NT2/D1 (cell line): ENCODE data around the gene OPRD1.
"Not testable (repeated sequence)": the region's sequence is repeated elsewhere in the genome, so short reads cannot be mapped to it uniquely, and the experiment has no call there.

ENCODE experiments used
- DNase-seq: peaks from one replicate; pipeline ENCODE4 v3.0.0-alpha.2; 2011; ENCODE audit warnings: low read depth, low spot score
- H3K27me3 ChIP-seq: 2 replicates; pipeline ENCODE4 v1.6.0; 2011; ENCODE audit warnings: mild to moderate bottlenecking; ENCODE audit not compliant: insufficient read length, insufficient read depth
- H3K36me3 ChIP-seq: 2 replicates; pipeline ENCODE4 v1.6.1; 2011; ENCODE audit warnings: mild to moderate bottlenecking, low read length, mixed read lengths; ENCODE audit not compliant: insufficient read depth, insufficient read length
- H3K4me1 ChIP-seq: 2 replicates; pipeline ENCODE4 v1.5.1; 2011; ENCODE audit not compliant: insufficient read depth, insufficient read length
- H3K4me3 ChIP-seq: 2 replicates; pipeline ENCODE4 v1.5.1; 2011; ENCODE audit warnings: low read depth; ENCODE audit not compliant: insufficient read length
- H3K9ac ChIP-seq: 2 replicates; pipeline ENCODE4 v1.6.0; 2011; ENCODE audit warnings: low read depth; ENCODE audit not compliant: insufficient read length
- H3K9me3 ChIP-seq: 2 replicates; pipeline ENCODE4 v1.5.1; 2011; ENCODE audit warnings: mild to moderate bottlenecking, low read length; ENCODE audit not compliant: insufficient read depth
- SUZ12 ChIP-seq: IDR thresholded peaks from 2 replicates; pipeline ENCODE4 v1.6.1; 2011; ENCODE audit not compliant: insufficient read length, insufficient read depth; ENCODE audit errors: extremely low read depth
- YY1 ChIP-seq: IDR thresholded peaks from 2 replicates; pipeline ENCODE4 v1.6.1; 2011; ENCODE audit not compliant: insufficient read length, insufficient read depth
- ZNF274 ChIP-seq: IDR thresholded peaks from 2 replicates; pipeline ENCODE4 v1.6.1; 2011; ENCODE audit warnings: mild to moderate bottlenecking, low read depth, low read length

OPRD1 gene

GRCh38 chr1:28862571-28863403 is 50.8 kb downstream of the OPRD1 start:
- H3K4me3 ChIP-seq, result no peak overlapping the region
- H3K36me3 ChIP-seq, result peaks cover 17% of the 10 kb centered on the region
- no peak for DNase-seq
- H3K27me3 ChIP-seq, result no peaks in the 10 kb centered on the region
- H3K4me1 ChIP-seq, result peaks cover 7% of the 10 kb centered on the region
- no peak overlapping the region for H3K9ac ChIP-seq
- H3K9me3 ChIP-seq, result no peaks in the 10 kb centered on the region
- TF ChIP-seq YY1 (no peak), SUZ12 (no peak), ZNF274 (no peak)

- TF ChIP-seq SUZ12 (no peak), YY1 (no peak), ZNF274 (no peak)
- Histone ChIP-seq H3K4me3 (no peak overlapping the region), H3K4me1 (peaks cover 7% of the 10 kb centered on the region), H3K36me3 (peaks cover 8% of the 10 kb centered on the region), H3K27me3 (no peaks in the 10 kb centered on the region), H3K9ac (peak overlapping the region; percentile 15), H3K9me3 (no peaks in the 10 kb centered on the region)
- DNase-seq, result no peak
Observed at GRCh38 chr1:28864695-28865094, 52.7 kb downstream of the OPRD1 start.

DNA sequence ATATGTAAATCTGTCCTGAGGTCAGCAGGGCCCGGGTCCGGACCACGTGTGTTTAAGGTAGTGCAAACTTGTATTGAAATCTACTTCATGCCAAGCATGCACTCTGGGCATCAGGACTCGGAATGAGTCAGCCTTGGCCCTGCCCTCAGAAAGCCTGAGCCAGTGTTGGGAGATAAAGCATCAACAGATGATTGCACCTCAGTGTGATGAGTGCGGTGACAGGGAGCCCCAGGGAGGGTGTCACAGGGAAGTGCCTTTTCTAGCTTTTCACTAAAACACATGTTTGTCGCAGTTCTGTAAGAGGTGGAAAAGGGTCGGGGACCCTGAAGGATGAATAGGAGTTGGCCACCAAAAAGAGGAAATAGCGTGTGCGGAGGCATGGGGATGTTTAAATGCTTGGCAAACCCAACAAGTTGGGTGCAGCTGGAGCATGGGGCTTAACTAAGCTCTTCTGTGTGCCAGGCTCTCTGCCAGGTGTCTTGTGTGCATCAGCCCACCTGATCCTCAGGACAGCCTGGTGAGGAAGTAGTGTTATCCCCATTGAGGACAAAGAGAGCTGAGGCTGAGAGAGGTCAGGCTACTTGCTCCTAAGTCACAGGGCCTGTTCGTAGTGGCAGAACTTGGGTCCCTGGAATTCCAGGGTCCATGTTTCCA is 54.2 kb downstream of the OPRD1 start:
- no peak for DNase-seq
- peaks cover 7% of the 10 kb centered on the region for H3K36me3 ChIP-seq
- no peak overlapping the region for H3K4me3 ChIP-seq
- no peak overlapping the region for H3K9ac ChIP-seq
- TF ChIP-seq SUZ12 (no peak), ZNF274 (no peak), YY1 (no peak)
- no peaks in the 10 kb centered on the region for H3K9me3 ChIP-seq
- H3K4me1 ChIP-seq, result peaks cover 7% of the 10 kb centered on the region
- H3K27me3 ChIP-seq, result no peaks in the 10 kb centered on the region

DNA sequence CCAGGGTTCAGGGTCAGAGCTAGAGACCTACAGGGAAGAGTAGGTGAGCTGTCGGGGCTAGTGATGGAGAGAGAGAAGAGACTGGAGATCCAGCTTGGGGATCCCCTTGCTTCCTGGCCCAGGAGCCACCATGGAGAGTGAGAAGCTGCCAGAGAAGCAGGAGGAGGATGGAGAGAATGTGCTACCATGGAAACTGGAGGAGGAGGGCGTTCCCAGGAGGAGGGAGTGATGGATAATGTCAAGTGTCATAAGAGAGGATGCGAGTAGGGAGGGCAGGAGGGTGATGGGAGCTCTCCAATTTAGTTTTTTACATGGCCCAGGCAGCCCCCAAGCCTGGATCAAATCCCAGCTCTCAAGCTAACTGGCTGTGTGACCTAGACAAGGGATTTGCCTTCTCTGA is 55.9 kb downstream of the OPRD1 start:
- Histone ChIP-seq H3K4me3 (no peak overlapping the region), H3K4me1 (peaks cover 7% of the 10 kb centered on the region), H3K27me3 (no peaks in the 10 kb centered on the region), H3K36me3 (peaks cover 1% of the 10 kb centered on the region), H3K9me3 (no peaks in the 10 kb centered on the region), H3K9ac (no peak overlapping the region)
- TF ChIP-seq SUZ12, result no peak
- TF ChIP-seq ZNF274, result no peak
- DNase-seq, result no peak

DNA sequence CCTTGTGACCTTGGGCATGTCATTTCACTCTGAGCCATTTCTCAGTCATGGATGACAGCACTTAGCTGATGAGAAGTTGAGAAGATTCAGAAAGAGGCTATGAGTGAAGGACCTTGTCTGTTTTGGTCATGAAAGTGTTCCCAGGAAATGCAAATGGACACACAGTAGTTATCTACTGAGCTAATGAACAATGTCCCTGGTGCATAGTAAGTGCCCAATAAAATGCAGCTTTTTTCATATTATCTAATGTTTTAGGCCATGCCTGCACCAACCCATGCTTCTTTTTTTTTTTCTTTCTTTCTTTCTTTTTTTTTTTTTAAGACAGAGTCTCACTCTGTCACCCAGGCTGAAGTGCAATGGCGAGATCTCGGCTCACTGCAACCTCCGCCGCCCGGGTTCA is 58.0 kb downstream of the OPRD1 start:
- H3K4me3 ChIP-seq, result no peak overlapping the region
- H3K4me1 ChIP-seq, result peaks cover 12% of the 10 kb centered on the region
- TF ChIP-seq YY1, result no peak
- TF ChIP-seq SUZ12, result no peak
- no peak for TF ChIP-seq ZNF274
- no peaks in the 10 kb centered on the region for H3K9me3 ChIP-seq
- no peak overlapping the region for H3K9ac ChIP-seq
- no peak for DNase-seq
- no peaks in the 10 kb centered on the region for H3K27me3 ChIP-seq
- H3K36me3 ChIP-seq, result no peaks in the 10 kb centered on the region

- no peak overlapping the region for H3K4me3 ChIP-seq
- TF ChIP-seq SUZ12 (no peak), YY1 (no peak), ZNF274 (no peak)
- no peak for DNase-seq
- no peaks in the 10 kb centered on the region for H3K27me3 ChIP-seq
- H3K9me3 ChIP-seq, result no peaks in the 10 kb centered on the region
- H3K9ac ChIP-seq, result no peak overlapping the region
- H3K36me3 ChIP-seq, result no peaks in the 10 kb centered on the region
- peaks cover 7% of the 10 kb centered on the region for H3K4me1 ChIP-seq
Observed at GRCh38 chr1:28871631-28872401, 59.8 kb downstream of the OPRD1 start.

GRCh38 chr1:28875134-28875533 is 63.2 kb downstream of the OPRD1 start:
- not testable (repeated sequence) for H3K36me3 ChIP-seq, H3K4me1 ChIP-seq, H3K4me3 ChIP-seq, H3K27me3 ChIP-seq, DNase-seq, H3K9ac ChIP-seq, H3K9me3 ChIP-seq
